ENCODE measurements around the gene PPP1R9B.
A peak's percentile ranks its signal among the peaks of the same experiment; 100 is the strongest.

The PPP1R9B gene

DNA sequence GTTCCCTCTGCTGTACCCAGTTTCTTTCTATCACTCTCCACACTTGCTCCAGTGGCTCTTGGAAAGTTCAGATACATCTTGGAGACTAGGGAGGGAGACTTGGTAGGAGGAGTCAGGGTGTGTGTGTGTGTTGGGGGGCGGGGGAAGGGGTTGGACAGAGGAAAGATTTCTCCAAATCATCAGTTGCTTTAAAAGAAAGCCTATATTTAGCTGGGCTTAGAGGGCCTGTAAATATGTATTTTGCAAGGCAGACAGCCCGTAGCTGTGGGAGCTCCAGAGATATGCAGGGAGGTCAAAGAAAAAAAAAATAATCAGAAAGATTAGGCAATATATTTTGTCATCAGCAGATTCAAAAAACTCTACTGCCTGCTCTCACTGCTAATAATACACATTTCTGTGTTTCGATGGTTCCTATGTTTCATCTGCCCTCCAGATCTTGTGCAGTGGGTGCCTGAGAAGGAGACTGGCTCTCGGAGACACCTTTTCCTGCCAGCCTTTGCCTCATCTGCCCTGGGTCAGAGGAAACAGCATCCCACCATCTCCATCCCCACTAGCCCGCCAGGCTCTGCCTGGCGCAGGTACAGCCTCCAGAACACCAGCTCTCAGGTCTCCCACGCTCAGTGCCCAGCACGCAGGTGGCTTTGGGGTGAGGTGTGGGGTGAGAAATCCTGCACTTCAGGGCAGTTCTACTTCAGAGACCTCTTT lies 4.8 kb upstream of the PPP1R9B start:
- no peak for DNase-seq (ENCODE audit: low read depth)

DNA sequence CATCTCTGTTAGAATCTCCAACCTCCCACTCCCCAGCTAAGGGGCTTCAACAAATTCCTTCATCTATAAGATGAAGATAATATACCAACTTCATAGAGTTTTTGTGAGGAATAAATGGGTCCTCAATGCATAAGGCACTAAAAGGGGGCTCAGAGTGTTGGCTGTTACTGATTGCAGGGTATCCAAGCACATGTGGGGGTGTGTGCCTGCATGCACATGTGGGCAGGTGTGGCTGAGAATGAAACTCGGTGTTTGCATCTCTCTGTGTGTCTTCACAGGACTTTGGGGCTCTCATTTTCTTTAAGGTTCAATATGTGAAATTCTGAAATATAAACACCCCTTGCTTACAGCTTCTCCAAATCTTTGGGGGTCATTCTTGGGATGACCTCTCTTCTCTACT lies 4.1 kb upstream of the PPP1R9B start:
- no peak for DNase-seq (ENCODE audit: low read depth)

DNA sequence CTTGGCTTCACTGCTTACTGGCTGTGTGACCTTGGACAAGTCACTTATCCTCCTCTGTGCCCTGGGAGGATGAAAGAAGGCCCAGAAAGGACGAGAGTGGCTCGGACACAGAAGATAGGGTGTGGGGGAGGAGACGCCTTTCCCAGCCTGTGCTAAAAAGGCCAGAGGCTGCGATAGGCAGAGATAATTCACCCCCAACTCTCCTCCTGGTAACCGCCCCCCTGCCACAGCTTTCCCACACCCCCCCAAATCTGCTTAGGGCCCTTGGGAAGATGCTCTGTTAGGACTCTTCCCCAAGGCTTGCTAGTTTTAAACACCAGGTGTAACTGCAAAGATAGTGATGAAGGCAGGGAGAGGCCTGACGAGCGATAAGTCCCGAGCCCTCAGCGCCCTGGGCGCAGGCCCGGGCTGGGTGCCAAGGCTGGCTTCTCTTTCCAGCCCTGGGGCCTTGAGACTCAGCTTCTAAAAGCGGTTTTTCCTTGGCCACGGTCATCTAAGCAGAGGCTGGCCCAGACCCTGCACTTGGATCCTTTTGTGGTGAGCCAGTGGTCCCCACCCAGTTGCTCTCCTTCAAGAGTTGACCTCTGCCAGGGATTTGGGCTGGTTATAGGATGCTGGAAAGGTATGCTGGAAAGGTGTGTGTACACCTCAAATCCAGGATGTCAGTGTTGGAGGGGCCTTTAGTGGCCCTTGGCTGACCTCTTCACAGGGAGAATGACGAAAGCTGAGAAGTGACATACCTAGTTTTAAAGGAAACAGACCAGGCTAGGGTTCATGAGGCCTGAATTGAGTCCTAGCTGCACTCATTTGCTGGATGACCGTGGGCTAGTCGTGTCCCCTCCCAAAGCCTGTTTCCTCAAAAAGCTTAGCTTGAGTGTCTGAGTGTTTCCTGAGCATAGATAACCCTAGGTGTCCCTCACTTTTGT lies 3.4 kb upstream of the PPP1R9B start:
- DNase-seq (ENCODE audit: low read depth): no peak

DNA sequence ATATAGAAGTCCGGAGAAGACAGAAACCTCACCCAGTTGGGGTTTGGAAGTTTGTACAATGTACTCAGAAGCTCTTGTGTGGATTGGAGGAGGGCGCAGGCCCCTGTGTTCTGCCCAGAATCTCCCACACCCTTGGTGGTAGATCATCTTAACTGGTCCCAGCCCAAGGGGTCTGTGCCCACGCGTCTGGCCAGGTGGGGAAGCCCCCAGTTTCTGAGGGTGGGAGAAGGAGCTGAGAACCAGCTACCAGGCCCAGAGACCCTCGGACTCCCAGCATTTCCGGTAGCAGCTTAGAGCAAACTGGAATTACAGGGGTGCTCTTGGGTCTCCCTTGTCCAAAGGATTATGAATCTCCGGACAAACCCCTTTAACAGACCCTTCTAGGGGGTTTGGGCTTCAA lies 2.3 kb upstream of the PPP1R9B start:
- DNase-seq (ENCODE audit: low read depth): no peak

DNA sequence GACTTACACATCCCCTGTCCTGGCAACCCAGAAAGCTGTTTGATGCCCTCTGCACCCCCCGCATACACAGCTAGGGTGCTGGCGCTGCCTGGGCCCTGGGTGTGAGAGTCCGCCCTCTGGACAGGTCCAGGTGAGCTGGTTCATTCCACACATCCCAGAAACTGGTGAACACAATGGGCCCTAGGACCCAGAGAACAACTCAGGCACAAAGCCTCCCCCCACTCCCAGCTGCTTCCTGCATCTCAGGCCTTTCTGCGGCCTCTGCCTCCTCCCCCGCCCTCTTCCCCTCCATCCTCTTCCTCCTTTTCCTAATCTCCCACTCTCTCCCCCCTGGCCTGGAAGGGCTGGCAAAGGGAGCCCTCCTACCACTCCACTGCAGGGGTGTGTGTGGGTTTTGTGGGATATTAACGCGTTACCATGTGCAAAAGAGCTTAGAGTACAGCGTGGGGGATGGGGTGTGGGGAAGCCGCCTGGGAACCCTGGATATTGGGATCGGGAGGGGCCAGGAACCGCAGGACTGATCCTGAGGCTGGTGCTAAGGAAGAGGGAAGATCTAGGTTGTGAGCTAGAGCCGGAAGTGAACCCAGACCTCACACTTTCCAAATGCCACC lies 1.6 kb upstream of the PPP1R9B start:
- peak; percentile 70 for DNase-seq (ENCODE audit: low read depth)

DNA sequence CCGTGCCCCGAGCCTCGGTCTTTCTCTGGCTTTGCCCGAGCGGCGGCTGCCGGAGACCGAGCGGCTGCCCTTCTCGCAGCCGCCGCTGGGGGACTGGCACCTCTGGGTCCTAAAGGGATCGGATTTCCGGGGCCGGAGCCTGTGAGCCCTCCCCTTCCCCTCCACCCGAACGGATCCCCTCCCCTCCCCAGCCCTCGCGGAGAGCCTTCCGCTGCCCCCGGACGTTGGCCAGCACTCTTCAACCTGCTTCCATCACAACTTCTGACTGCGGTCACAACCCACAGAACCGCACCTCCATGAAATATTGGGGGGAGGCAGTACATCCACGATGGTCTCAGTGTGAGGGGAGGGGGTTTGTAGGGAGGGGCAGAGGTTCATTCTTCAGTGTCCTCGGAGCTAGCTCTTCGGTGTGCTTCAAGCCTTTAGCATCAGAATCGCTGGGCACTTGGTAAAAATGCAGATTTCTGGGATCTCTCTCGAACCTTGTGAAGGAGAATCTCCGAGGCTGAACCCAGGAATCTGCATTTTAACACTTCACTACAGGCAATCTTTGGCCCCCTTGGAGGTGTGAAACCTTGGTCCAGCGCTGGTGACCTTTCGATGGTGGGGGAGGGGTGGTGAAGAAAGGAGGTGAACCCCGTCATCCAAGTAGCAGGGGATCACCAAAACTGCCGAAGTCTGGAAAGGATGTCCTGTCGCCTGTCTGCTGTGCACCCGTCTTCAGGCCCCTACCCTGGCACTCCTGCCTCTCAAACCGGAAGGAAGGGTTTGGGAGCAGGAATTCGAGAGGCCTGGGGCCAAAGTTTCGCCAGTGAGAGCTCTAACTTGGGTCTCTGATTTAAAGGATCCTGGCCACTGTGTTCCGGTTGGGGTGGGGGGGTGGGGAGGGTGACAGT lies 812 bp upstream of the PPP1R9B start:
- peak; percentile 79 for DNase-seq (ENCODE audit: low read depth)

DNA sequence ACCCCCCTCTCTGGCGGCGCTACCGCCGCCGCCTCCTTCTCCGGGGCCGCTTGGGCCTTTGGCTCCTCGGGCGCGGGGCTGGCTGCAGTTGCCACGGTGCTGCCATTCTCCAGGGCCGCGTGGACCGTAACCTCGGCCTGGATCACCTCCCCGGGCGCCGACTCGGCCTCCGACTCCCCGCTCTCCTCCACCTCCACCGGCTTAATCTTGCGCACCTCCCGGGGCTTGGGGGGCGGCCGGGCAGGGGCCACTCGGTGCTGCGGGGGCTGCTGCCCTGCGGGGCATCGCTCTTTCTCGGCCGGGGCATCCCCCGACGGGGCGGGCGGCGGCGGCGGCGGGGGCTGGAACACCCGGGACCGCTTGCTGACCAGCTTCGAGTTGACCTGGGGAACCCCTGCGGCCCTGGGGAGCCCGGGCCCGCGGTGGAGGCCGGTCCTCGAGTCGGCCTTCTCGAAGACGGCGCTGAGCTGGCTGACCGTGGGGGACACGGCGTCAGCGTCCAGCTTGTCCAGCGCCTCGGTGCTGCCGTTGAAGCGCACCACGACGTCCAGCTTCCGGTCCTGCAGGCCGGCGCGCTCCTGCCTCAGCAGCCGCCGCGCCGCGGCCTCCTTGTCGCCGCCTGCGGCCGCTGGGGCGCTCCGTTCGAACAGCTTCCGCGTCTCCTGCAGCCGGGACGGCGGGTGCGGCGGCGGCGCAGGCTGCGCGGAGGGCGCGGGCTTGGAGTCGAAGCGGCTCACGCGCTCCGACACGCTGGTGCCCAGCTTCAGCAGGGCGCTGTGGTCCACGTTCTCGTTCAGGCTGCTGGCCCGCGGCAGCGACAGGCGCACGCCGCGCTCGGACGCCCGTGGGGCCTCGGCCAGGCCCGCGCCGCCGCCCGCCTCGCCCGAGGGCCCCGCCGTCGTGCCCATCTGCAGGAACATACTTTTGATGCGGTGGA lies 792 bp downstream of the PPP1R9B start:
- DNase-seq (ENCODE audit: low read depth): no peak

DNA sequence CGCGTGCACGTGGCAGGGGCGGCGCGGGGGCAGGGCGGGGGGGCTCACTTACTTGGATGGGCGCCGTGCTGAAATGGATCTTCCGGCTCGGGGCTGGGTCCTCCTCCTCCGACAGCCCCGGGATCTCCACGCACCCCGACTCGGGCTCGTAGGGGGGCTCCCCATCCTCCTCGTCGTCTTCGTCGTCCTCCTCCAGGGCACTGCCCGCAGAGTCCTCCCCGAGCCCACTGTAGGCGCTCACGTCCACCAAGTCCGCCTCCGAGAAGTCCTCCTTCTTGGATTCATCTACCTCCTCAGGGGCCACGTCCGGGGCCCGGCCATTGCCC lies 1.4 kb downstream of the PPP1R9B start:
- no peak for DNase-seq (ENCODE audit: low read depth)

DNA sequence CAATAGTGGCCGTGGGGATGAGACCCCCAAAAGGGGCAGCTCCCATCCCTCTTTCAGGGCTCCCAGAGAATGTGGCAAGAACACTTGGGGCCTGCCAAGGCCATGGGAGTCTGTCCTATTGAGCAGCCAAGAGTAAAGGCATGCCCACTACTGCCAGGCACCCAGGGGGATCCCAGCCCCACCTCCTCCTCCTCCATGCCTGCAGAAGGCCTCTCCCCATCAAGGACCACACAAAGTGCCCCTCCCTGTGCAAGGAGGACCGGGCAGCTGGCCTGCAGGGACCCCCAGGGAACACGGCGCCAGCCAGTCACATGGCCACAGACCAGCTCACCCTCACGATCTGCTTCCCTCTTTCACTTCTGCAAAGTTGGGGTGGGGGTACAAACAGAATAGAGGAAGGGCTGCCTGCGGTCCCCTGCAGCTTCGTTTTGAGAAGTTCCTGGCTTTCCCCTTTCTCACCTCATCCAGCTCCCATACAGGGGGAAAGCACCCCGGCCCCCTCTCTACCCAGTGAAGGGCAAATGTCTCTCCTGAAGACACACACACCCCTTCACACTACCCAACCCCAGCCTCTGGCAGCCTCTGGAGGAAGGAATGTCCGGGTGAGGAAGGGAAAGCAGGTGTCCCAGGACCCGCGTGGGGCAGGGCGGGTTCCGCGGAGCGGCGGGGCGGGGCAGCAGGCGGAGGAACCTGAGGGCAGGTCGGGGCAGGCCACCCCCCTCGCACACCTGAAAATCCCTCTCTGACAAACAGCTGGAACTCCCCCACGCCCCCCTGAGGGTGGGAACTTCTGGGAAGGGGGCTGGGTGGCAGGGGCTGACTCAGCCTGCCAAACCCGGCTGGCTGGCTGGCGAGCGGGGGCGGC lies 2.0 kb downstream of the PPP1R9B start:
- no peak for DNase-seq (ENCODE audit: low read depth)

DNA sequence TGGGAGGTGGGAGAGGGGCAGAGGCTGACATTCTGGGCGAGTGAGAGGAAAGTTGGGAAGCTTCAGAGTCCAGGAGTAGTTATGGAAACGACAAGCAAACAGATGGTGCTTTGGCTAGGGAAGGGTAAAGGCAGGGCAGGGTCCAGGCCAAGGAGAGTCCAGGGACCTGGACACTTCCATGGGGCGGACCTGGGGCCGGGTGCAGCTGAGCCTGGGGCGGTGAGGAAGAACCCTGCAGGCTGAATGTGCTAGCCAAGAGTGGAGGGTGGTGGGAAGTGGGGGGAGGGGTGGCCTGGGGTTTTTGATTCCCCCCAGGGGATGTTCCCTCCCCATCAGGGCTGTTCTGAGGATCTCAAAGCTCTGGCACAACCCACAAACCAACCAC lies 2.6 kb downstream of the PPP1R9B start:
- no peak for DNase-seq (ENCODE audit: low read depth)

DNA sequence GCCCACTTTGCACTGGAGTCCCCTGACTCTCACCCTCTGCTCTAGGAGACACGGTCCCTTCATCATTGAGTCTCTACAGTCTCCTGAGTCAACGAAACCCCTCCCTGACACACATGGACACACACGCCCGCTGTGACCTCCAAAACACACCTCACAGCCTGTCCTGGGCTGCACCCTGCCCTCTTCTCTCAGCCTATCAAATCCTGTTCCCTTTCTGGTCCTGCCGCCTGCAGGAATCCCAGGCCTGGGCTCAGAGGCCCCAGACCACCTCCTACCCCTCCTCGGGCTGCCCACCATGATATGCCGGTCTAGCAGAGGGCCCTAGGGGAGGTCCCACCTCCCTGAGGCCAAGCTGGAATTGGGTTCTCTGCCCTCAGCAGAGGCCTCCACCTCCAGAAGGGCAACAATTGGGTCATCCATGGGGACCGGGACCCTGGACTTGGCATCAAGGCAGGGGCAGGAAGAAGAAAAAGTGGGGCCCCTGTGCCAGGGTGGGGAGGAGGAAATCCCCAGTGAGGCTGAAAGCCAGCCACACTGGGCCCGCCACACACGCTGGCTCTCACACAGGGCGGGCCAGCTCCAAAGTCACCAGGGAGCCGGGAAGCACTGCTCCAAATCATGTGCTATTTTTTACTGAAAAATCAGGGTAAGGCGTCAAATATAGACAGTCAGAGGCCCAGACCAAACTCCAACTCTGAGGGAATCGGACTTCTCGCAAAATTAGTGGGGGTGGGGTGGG lies 3.4 kb downstream of the PPP1R9B start:
- DNase-seq (ENCODE audit: low read depth): no peak

DNA sequence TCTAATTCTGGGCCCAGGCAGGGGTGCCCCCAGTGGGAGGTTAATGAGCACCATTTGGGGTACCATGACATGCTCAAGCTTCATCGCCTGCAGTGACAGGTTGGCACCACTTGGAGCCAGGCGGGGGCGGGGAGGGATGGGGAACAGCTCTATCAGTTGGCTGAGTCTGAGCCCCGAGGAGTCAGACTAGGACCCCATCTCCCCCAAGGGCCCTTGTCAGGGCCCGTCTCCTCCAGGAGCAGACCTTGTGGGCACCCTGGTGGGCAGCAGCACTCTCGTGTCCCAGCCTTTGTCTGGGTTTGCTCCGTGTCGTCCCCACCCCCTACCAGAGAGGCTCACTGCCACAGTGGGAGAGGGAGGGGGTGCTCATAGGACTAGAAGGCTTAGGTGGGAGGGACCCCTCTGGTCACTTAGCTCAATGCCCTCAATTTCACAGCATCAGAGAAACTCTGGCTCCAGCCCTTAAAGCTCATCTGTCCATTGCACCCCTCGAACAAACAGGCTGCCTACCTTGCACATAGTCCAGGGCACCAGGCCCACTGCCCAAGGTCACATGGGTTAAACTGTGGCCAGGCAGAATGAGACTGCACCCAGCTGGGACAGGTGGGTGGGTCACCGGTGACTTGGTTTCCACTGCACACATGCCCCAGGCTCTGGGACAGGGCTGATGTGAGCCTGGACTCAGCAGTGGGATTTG lies 4.1 kb downstream of the PPP1R9B start:
- DNase-seq (ENCODE audit: low read depth): no peak

DNA sequence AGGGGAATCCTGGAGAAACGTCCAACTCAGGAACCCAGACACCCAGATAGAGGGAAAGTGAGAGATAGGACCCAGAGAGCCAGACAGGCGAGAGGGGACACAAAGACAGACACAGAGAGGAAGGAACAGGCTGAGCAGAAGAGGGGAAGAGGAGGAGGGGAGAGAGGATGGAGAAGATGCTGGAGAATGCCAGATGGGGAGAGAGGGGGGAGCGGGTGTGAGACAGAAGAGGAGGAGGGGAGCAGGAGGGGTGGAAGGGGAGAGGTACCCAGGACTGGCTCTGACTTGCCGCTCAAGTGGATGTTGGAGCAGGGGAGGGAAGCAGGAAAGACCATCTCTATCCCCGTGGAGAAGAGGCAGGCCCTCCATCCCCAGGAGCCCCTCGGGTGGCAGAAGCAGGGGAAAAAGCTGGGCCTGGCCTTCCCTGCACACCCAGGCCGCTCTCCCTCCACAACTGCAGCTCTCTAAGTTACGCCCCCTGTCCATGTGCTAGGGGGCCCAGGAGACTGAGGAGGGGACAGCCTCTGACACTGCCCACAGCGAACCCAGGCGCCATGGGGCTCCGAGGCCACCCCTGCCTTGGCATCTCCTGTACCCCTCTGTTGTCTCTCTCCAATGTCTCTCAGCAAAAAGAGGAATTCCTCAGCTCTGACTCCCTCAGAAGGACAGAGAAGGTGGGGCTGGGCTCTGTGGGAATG lies 4.8 kb downstream of the PPP1R9B start:
- no peak for DNase-seq (ENCODE audit: low read depth)

DNA sequence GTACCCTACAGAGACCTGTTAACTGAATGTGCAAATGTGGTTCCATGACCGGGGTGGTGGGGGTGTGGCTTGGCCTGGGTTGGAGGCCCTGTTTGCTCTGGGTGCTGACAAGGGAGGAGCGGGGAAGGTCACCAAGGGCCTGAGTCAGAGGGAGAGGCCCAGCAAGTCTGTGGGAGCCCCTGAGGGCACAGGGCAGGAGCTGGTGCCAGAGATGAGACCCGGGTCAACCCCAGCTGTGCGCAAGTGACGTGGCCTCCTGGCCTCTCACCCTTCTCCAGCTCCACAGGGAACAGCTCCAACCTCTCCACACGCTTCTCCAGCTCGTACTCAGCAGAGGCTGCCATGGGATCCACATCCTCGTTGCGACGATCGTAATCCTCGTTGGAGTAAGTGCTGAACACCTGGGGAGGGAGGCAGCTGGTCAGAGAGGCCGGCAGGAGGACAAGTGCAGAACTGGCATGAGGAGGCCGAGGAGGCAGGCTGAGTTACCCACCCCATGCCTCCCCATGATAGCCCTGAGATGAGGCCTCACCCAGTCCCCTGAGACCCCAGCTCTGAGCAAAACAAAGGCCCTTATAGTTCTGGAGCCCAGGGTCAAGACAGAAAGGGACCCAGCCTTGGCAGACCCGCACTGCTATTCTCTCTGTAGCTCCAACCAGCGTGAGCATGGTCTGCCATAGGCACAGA lies 5.5 kb downstream of the PPP1R9B start:
- DNase-seq (ENCODE audit: low read depth): no peak

DNA sequence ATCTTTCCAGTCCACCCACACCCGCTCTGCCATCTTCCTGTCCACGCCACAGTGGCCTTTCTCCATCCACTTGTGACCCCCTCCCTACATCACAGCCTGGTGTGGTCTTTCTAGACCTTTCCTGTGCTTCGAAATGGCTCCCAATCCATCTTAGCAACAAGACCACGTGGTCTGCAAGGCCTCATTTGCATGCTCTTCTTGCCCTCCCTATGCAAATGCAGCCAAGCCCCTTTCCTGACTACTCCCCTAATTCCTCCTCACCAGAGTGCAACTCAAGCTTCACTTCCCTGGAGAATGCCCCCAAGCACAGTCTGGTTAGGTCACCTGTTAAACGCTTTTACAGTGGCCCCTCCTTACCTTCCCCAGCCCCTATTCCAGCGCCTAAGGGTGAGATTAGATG lies 6.1 kb downstream of the PPP1R9B start:
- DNase-seq (ENCODE audit: low read depth): no peak

DNA sequence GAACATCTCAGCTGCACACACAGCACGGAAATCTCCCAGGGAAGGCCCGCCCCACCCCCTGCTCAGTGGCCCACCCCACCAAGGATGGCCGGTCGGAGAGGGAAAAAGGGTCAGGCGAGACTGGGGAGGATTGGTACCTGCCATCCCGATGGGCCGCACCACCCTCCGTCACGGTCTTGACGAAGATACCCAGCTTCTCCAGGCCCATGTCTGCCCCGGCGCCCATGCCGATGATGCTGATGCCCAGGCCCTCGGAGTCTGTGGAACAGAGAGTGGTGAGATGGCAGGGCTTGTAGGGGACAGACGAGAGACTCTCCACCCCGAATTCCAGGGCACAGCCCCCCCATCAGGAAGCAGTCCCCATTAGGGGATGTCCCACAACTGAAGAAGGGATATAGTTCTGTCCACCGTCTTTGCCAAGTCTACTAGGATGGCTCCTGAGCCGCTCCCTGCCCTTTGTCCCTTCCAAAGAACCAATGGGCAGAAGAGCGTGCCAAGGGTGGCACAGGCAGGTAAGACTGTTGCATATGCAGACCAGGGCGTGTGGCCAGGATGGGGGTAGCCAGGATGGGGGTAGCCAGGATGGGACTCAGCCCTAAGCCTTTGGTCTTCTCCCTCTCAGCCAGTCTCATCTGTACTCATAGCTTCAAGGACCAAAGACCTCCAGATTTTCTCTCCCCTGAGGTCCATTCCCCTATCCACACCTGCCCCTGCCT lies 6.9 kb downstream of the PPP1R9B start:
- no peak for DNase-seq (ENCODE audit: low read depth)

DNA sequence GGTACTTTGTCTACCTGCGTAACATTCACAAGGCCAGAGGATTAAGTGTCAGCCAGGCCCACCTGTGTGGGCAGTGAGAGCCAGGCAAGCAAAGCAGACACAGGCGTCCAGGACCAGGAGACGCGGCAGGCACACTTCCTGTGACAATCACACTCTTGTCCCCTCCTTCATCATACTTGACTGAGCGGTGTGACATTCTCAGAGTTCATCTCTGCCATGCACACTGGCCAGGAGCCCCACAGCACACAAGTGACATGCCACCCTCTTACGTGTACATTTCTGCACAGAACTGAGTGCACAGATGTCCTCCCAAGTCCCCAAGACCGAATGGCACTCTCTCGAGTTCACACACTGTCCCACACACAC lies 8.7 kb downstream of the PPP1R9B start:
- no peak for DNase-seq (ENCODE audit: low read depth)

Data from fibroblast of the conjunctiva (primary cell).